ENCODE measurements around the gene HNRNPU. TPM values are rescaled to one million over a fixed set of nuclear protein-coding genes. Genes with fewer than 3 reads are reported as not detected.

The HNRNPU gene
- total RNA-seq: 271 and 358 TPM in 2 replicates

GRCh38 chr1:244864253-244865027 is at the start of gene HNRNPU:
Gene HNRNPU (minus strand): TSS chr1:244864543. CDS start chr1:244864307, 236 bp downstream.
- Histone ChIP-seq H3K4me3 (ENCODE audit: low read depth, low read length) (peak within 1 kb of the TSS; percentile 98), H3K27me3 (ENCODE audit: control insufficient read depth, insufficient read depth, low read length) (no peaks in the 10 kb centered on the region), H3K36me3 (ENCODE audit: control insufficient read depth, insufficient read depth, low read length) (no peaks in the 10 kb centered on the region)
- TF ChIP-seq CTCF (IDR thresholded peaks at IDR 0.05; ENCODE audit: insufficient read depth, low read length, poor library complexity, severe bottlenecking): peak; percentile 21
- DNase-seq (ENCODE audit: low read depth): peak; percentile 82

- Histone ChIP-seq H3K4me3 (ENCODE audit: low read depth, low read length) (no peak overlapping the region), H3K36me3 (ENCODE audit: control insufficient read depth, insufficient read depth, low read length) (no peaks in the 10 kb centered on the region), H3K27me3 (ENCODE audit: control insufficient read depth, insufficient read depth, low read length) (no peaks in the 10 kb centered on the region)
- DNase-seq (ENCODE audit: low read depth): no peak
- no peak for TF ChIP-seq CTCF (IDR thresholded peaks at IDR 0.05; ENCODE audit: insufficient read depth, low read length, poor library complexity, severe bottlenecking)
These were observed 49.5 kb upstream of the HNRNPU start for GRCh38 chr1:244913806-244914205.

DNA sequence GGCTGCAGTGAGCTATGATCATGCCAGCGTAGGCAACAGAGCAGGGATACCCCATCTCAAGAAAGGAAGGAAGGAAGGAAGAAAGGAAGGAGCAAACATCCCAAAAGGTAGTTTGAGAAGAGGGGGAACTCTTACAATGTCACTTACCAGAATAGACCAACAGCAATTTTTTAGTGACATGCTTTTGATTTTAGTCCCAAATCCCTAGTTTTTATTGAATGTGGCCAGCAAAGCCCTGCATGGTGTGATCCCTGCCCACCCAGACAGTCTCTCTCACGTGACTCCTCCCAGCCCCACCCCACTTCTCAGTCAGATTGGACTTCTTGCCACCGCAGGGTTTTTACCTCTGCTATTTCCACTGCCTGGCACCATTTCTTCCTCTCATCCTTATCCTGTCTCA is 39.8 kb upstream of the HNRNPU start:
- Histone ChIP-seq H3K27me3 (ENCODE audit: control insufficient read depth, insufficient read depth, low read length) (no peaks in the 10 kb centered on the region), H3K4me3 (ENCODE audit: low read depth, low read length) (no peak overlapping the region), H3K36me3 (ENCODE audit: control insufficient read depth, insufficient read depth, low read length) (no peaks in the 10 kb centered on the region)
- TF ChIP-seq CTCF (IDR thresholded peaks at IDR 0.05; ENCODE audit: insufficient read depth, low read length, poor library complexity, severe bottlenecking): no peak
- DNase-seq (ENCODE audit: low read depth): no peak

DNA sequence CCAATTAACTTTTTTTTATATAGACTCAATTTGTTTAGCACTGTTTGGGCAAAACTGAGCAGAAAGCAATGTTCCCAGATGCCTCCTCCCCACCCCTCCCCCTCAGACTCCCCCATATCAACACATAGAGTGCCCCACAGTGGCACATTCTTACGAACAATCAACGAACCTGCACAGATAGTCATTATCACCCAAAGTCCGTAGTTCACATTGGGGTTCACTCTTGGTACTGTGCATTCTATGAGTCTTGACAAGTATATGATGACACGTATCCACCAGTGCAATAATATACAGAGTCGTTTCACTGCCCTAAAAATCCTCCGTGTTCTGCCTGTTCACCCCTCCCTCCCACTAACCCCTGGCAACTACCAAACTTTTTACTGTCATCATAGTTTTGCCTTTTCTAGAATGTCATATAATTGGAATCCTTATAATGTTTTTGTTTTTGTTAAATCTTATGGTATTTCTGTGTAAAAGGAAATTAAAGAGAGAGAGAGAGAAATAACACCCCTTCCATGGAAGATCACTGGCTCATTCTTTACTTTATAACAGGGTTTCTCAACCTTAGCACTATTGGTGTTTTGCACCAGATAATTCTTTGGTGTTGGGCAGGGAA is 37.2 kb upstream of the HNRNPU start:
- Histone ChIP-seq H3K36me3 (ENCODE audit: control insufficient read depth, insufficient read depth, low read length) (no peaks in the 10 kb centered on the region), H3K27me3 (ENCODE audit: control insufficient read depth, insufficient read depth, low read length) (no peaks in the 10 kb centered on the region), H3K4me3 (ENCODE audit: low read depth, low read length) (no peak overlapping the region)
- TF ChIP-seq CTCF (IDR thresholded peaks at IDR 0.05; ENCODE audit: insufficient read depth, low read length, poor library complexity, severe bottlenecking): no peak
- no peak for DNase-seq (ENCODE audit: low read depth)

DNA sequence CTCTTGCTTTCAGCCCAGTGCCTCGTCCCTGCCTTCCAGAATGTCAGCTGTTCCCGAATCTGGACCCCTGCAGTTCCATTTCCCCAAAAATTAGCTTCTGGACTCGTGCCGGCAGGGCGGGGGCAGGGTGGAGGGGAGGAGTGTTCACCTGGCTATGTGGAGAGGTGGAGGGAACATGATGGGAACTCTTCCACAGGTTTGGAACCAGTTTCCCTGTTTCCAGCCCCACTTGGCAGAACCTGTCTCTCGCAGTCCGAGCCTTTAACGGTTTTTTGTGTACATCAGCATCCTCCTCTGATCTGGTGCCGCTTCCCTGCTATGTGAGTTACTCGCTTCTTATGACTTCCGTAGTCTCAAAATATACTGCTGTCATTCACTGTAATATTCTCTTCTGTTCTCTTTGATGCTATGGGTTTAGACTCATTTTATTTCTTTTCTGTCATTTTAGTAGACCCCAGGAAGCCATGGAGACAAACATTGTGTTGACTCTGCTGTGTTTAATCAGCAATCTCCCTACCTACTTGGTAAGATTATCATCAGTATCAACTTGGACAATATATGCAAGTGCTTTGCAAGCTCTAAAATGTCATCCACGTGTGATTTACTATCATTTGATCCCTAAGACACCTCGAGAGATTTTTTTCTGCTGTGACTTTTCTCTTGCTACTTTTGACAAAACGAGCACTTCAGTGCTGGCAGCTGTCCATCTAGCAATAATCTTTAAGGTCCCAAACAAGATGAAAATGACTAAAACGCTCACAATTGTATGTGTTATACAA is 33.3 kb upstream of the HNRNPU start:
- no peaks in the 10 kb centered on the region for H3K36me3 ChIP-seq (ENCODE audit: control insufficient read depth, insufficient read depth, low read length)
- no peaks in the 10 kb centered on the region for H3K27me3 ChIP-seq (ENCODE audit: control insufficient read depth, insufficient read depth, low read length)
- no peak for TF ChIP-seq CTCF (IDR thresholded peaks at IDR 0.05; ENCODE audit: insufficient read depth, low read length, poor library complexity, severe bottlenecking)
- no peak for DNase-seq (ENCODE audit: low read depth)
- H3K4me3 ChIP-seq (ENCODE audit: low read depth, low read length): no peak overlapping the region
